Measurements from ENCODE around the gene RAP2A. TPM values are rescaled to one million over a fixed set of nuclear protein-coding genes. Genes with fewer than 3 reads are reported as not detected.

The RAP2A gene
- total RNA-seq, 6 experiments from 2014 or later, result 7.4 to 16.5 (median 8.8) TPM

DNA sequence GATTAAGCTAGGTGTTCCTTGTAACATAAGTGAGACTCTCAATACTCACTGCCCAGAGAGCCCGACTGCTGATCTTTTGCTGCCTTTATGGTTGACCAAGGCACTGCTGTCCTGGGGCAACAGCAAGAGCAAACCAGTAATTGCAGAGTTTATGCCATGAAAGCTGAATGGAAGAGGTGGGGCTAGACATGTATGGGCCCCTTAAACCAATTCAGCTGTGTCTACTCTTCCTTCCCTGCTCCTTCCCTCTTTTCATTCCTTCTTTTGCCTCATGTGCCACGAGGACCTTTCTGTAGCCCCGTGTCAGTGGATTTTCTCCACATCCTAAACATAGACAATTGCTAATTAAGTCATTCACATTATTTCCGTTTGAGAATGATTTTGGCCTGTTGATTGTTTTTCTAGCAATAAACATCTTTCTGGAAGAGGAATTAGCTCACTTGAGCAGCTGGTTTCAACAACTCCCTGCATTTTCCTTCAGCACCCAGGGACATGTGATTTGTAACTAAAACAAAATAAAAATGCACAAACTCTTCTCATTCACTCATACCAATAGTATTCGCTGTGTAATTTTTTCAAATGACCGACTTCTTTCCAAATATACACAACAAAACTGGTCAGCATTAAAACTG lies 40.5 kb downstream of the RAP2A start:
- no peaks in the 10 kb centered on the region for H3K4me1 ChIP-seq
- no peak for ATAC-seq
- no peaks in the 10 kb centered on the region for H3K27me3 ChIP-seq
- no peak for TF ChIP-seq CTCF (IDR thresholded peaks at IDR 0.05)
- no peak for TF ChIP-seq POLR2A (IDR thresholded peaks at IDR 0.05)
- H3K9me3 ChIP-seq, result no peaks in the 10 kb centered on the region
- H3K4me3 ChIP-seq, result no peak overlapping the region
- intact Hi-C loops (cut with DNase I), result no loop called here
- 68% methylated on average over 5 of the region's 6 CpGs for WGBS (ENCODE audit: insufficient coverage, low coverage, low lambda C conversion rate, missing lambda C conversion rate)
- no peak for DNase-seq
- H3K27ac ChIP-seq, result no peak overlapping the region
- H3K36me3 ChIP-seq, result no peaks in the 10 kb centered on the region

DNA sequence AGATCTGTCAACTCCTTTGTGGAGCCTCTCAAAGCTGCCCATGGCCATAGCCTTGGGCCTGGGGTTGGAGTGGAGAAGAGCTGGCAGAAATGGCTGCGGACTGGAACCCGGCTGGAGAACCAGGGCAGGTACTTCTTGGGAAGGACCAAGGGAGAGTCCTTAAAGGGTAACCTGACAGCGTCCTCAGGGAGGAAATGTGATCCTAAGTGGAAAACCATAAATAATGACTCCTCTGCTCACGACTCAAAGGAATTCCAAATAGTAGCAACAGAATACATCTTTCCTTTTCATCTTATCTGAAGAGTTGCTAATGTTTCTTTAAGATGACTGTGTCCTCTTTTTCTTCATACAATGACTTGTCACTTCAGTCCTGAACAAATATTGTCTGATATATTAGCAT lies 41.0 kb downstream of the RAP2A start:
- DNase-seq, result no peak
- no peak for ATAC-seq
- intact Hi-C loops (cut with DNase I), result no loop called here
- Histone ChIP-seq H3K36me3 (no peaks in the 10 kb centered on the region), H3K9me3 (no peaks in the 10 kb centered on the region), H3K27ac (no peak overlapping the region), H3K27me3 (no peaks in the 10 kb centered on the region), H3K4me1 (no peaks in the 10 kb centered on the region), H3K4me3 (no peak overlapping the region)
- TF ChIP-seq CTCF (IDR thresholded peaks at IDR 0.05) (no peak), POLR2A (IDR thresholded peaks at IDR 0.05) (no peak)
- 59% methylated on average over 3 of the region's 4 CpGs for WGBS (ENCODE audit: insufficient coverage, low coverage, low lambda C conversion rate, missing lambda C conversion rate)

DNA sequence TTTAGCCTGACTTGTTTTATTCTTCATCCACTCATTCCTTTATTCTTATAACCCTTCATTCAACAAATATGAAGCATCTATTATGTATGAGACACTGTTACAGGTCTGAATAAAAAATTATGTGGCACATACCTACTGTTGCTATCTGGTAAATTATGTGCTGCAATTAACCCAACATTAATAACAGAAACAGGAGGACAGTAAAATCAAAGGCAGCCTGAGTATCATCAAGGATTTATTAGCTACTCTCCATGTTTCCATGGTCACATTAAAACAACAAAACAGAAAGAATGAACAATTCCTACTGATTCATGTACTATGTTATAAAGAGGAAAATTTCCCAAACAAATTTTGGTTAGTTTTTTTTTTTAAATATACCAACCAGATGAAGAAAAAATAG lies 43.9 kb downstream of the RAP2A start:
- no peaks in the 10 kb centered on the region for H3K27me3 ChIP-seq
- H3K27ac ChIP-seq, result no peak overlapping the region
- H3K9me3 ChIP-seq, result no peaks in the 10 kb centered on the region
- intact Hi-C loops (cut with DNase I), result no loop called here
- no peaks in the 10 kb centered on the region for H3K4me1 ChIP-seq
- no peak for DNase-seq
- no peaks in the 10 kb centered on the region for H3K36me3 ChIP-seq
- H3K4me3 ChIP-seq, result no peak overlapping the region
- TF ChIP-seq CTCF (IDR thresholded peaks at IDR 0.05), result no peak
- TF ChIP-seq POLR2A (IDR thresholded peaks at IDR 0.05), result no peak
- ATAC-seq, result no peak

- H3K4me1 ChIP-seq, result no peaks in the 10 kb centered on the region
- H3K4me3 ChIP-seq, result no peak overlapping the region
- no peak for DNase-seq
- no peaks in the 10 kb centered on the region for H3K27me3 ChIP-seq
- H3K9me3 ChIP-seq, result no peaks in the 10 kb centered on the region
- TF ChIP-seq POLR2A (IDR thresholded peaks at IDR 0.05) (no peak), CTCF (IDR thresholded peaks at IDR 0.05) (no peak)
- intact Hi-C loops (cut with DNase I), result no loop called here
- 87% methylated on average over 2 of the region's 2 CpGs for whole genome bisulfite sequencing (ENCODE audit: insufficient coverage, low coverage, low lambda C conversion rate, missing lambda C conversion rate)
- no peaks in the 10 kb centered on the region for H3K36me3 ChIP-seq
- ATAC-seq, result no peak
- no peak overlapping the region for H3K27ac ChIP-seq
Observed at GRCh38 chr13:97478247-97478646, 44.3 kb downstream of the RAP2A start.

- no peak overlapping the region for H3K4me3 ChIP-seq
- no peak for ATAC-seq
- no peak for DNase-seq
- H3K9me3 ChIP-seq, result no peaks in the 10 kb centered on the region
- WGBS (ENCODE audit: insufficient coverage, low coverage, low lambda C conversion rate, missing lambda C conversion rate), result 89% methylated on average over 1 of the region's 1 CpG
- no peaks in the 10 kb centered on the region for H3K4me1 ChIP-seq
- no peak overlapping the region for H3K27ac ChIP-seq
- H3K27me3 ChIP-seq, result no peaks in the 10 kb centered on the region
- H3K36me3 ChIP-seq, result no peaks in the 10 kb centered on the region
- TF ChIP-seq CTCF (IDR thresholded peaks at IDR 0.05) (no peak), POLR2A (IDR thresholded peaks at IDR 0.05) (no peak)
- intact Hi-C loops (cut with DNase I), result no loop called here
Observed at GRCh38 chr13:97483465-97483864, 49.5 kb downstream of the RAP2A start.
